HG02981 (cell line): ENCODE data around the gene DHCR7.

Source experiments
- ATAC-seq: cut with Tn5 transposase; IDR thresholded peaks from one replicate; pipeline ENCODE4 v1.9.1; 2021; ENCODE audit warnings: mild to moderate bottlenecking, moderate library complexity; ENCODE audit not compliant: unreplicated experiment

Gene DHCR7

GRCh38 chr11:71421392-71421950, 26.7 kb downstream of the DHCR7 start:
- no peak for ATAC-seq

- ATAC-seq = no peak
These were observed 27.5 kb downstream of the DHCR7 start for GRCh38 chr11:71420455-71421241.

- ATAC-seq = no peak
These were observed 29.6 kb downstream of the DHCR7 start for GRCh38 chr11:71418643-71419042.

GRCh38 chr11:71414645-71415044, 33.5 kb downstream of the DHCR7 start:
- no peak for ATAC-seq

GRCh38 chr11:71410363-71410966, 37.7 kb downstream of the DHCR7 start:
- ATAC-seq = no peak

- no peak for ATAC-seq
These were observed 39.4 kb downstream of the DHCR7 start for GRCh38 chr11:71408826-71409225.

GRCh38 chr11:71407356-71407755, 40.8 kb downstream of the DHCR7 start:
- ATAC-seq = no peak

GRCh38 chr11:71406681-71407080, 41.5 kb downstream of the DHCR7 start:
- no peak for ATAC-seq

- no peak for ATAC-seq
These were observed 44.0 kb downstream of the DHCR7 start for GRCh38 chr11:71404209-71404608.

- no peak for ATAC-seq
These were observed 45.3 kb downstream of the DHCR7 start for GRCh38 chr11:71402878-71403277.

GRCh38 chr11:71400216-71400615, 48.0 kb downstream of the DHCR7 start:
- ATAC-seq = no peak

- no peak for ATAC-seq
These were observed 48.9 kb downstream of the DHCR7 start for GRCh38 chr11:71399341-71399740.

- no peak for ATAC-seq
These were observed 50.2 kb downstream of the DHCR7 start for GRCh38 chr11:71397961-71398360.

- ATAC-seq = no peak
These were observed 50.8 kb downstream of the DHCR7 start for GRCh38 chr11:71397331-71397860.

GRCh38 chr11:71396548-71397123, 51.6 kb downstream of the DHCR7 start:
- ATAC-seq = no peak

GRCh38 chr11:71395774-71396173, 52.4 kb downstream of the DHCR7 start:
- no peak for ATAC-seq

GRCh38 chr11:71395263-71395560, 53.0 kb downstream of the DHCR7 start:
- no peak for ATAC-seq

- no peak for ATAC-seq
These were observed 54.9 kb downstream of the DHCR7 start for GRCh38 chr11:71393283-71393682.

GRCh38 chr11:71391796-71392195, 56.4 kb downstream of the DHCR7 start:
- ATAC-seq = no peak

GRCh38 chr11:71391352-71391751, 56.8 kb downstream of the DHCR7 start:
- ATAC-seq = no peak

GRCh38 chr11:71388637-71389235, 59.5 kb downstream of the DHCR7 start:
- no peak for ATAC-seq
